Adrenal gland (tissue), 5 donors: ENCODE data around the gene VASH1.

Source experiments
- POLR2A ChIP-seq, 2 donors: fragments of 450-650 bp; IDR thresholded peaks; one replicate each; pipeline ENCODE4 v1.6.1; 2017; ENCODE audit warnings: antibody characterized with exemption in 2 of 2, mild to moderate bottlenecking in 2 of 2, moderate library complexity in 1 of 2
- TF ChIP-seq, protein P1 (sequence below), 6 experiments: fragments of 450-650 bp in 4 of 6; fragments of 200-600 bp in 2 of 6; sonication (generic) in 1 of 6; IDR thresholded peaks; 1 replicate in 5 of 6; 2 replicates in 1 of 6; pipeline versions ENCODE4 v1.5.1 to v1.8.0; 2016 to 2021; ENCODE audit warnings: antibody characterized with exemption in 6 of 6, mild to moderate bottlenecking in 2 of 6, moderate library complexity in 1 of 6
- donor health status: DM: no; HTN: no; CAD: no.

DNA sequence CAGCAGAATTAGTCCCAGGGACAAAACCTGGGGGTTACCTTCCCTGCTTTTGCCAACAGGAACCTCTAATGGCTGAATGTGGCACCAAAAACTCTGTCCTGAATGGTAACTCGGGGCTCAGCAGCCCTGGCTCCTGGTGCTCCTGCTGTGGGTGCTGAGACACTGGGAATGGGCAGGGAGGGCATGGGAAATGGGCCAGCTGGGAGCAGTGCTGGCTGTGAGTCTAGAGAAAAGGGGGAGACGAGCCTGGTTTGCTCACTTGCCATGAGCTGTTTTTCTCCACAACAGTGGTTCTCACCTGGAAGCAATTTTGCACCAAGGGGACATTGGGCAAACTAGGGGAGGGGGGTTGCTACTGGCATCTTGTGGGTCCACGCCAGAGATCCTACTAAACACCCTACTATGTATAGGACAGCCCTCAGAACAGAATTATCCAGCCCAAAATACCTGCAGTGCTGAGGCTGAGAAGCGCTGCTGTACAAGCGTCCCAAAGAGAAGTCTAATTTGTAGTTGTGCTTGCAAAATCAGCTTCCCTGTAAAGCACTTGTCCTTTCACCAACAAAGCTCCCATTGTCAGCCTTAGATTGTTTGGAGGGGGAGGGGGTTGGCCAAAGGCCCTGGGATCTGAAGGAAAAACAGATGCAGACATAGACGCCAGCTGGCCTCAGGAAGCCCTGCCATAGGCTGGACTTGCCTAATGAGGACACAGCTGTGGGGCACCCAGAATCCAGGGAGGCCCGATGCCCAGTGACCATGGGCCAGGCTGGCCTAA lies 68.6 kb downstream of the VASH1 start:
- no peak for TF ChIP-seq POLR2A (IDR thresholded peaks at IDR 0.05)
- TF ChIP-seq, protein P1, sequence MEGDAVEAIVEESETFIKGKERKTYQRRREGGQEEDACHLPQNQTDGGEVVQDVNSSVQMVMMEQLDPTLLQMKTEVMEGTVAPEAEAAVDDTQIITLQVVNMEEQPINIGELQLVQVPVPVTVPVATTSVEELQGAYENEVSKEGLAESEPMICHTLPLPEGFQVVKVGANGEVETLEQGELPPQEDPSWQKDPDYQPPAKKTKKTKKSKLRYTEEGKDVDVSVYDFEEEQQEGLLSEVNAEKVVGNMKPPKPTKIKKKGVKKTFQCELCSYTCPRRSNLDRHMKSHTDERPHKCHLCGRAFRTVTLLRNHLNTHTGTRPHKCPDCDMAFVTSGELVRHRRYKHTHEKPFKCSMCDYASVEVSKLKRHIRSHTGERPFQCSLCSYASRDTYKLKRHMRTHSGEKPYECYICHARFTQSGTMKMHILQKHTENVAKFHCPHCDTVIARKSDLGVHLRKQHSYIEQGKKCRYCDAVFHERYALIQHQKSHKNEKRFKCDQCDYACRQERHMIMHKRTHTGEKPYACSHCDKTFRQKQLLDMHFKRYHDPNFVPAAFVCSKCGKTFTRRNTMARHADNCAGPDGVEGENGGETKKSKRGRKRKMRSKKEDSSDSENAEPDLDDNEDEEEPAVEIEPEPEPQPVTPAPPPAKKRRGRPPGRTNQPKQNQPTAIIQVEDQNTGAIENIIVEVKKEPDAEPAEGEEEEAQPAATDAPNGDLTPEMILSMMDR (IDR thresholded peaks at IDR 0.05), result no peak
